Naive thymus-derived CD4-positive, alpha-beta T cell (primary cell): ENCODE data around the gene TOE1. TPM values are rescaled to one million over a fixed set of nuclear protein-coding genes. Genes with fewer than 3 reads are reported as not detected.

ENCODE experiments used
- ATAC-seq: fragments of 150-1000 bp; cut with Tn5 transposase; 2 replicates; pipeline ENCODE4 v1.10.0; 2021; ENCODE audit warnings: mild to moderate bottlenecking, moderate library complexity
- CTCF ChIA-PET: fragments of 350-600 bp; sonication (Branson Sonifier 250); formaldehyde crosslinking; loops from one replicate; lab custom pipeline; 2021; ENCODE audit warnings: antibody characterized with exemption; lab: Charles Lee
- POLR2A ChIA-PET: fragments of 350-600 bp; sonication (Branson Sonifier 250); formaldehyde crosslinking; loops from one replicate; lab custom pipeline; 2021; ENCODE audit warnings: antibody characterized with exemption, inconsistent platforms; lab: Charles Lee
- DNase-seq, 9 donors: peaks; one replicate each; pipeline versions ENCODE4 v3.0.0 to v3.0.0-alpha.2; 2020 to 2022; ENCODE audit warnings: mixed read lengths in 1 of 9
- H3K27ac ChIP-seq: one replicate; pipeline ENCODE4 v1.7.0; 2013; ENCODE audit warnings: mild to moderate bottlenecking, low read depth, low read length, moderate library complexity
- H3K27me3 ChIP-seq, 2 donors: one replicate each; pipeline ENCODE4 v1.7.0; 2013; ENCODE audit warnings: low read length in 2 of 2, mild to moderate bottlenecking in 2 of 2, moderate library complexity in 2 of 2; ENCODE audit not compliant: control insufficient read depth in 2 of 2, insufficient read depth in 2 of 2
- H3K36me3 ChIP-seq, 3 experiments: 1 replicate in 2 of 3; 2 replicates in 1 of 3; pipeline ENCODE4 v1.7.0; 2013; ENCODE audit warnings: low read length in 3 of 3, mild to moderate bottlenecking in 3 of 3, moderate library complexity in 1 of 3; ENCODE audit not compliant: insufficient read depth in 3 of 3, control insufficient read depth in 2 of 3
- H3K4me1 ChIP-seq, 2 donors: one replicate each; pipeline ENCODE4 v1.7.0; 2013; ENCODE audit warnings: low read length in 2 of 2, mild to moderate bottlenecking in 2 of 2, moderate library complexity in 1 of 2; ENCODE audit not compliant: control insufficient read depth in 2 of 2, insufficient read depth in 2 of 2
- H3K4me3 ChIP-seq: 2 replicates; pipeline ENCODE4 v1.7.0; 2013; ENCODE audit warnings: mild to moderate bottlenecking, low read length
- H3K9me3 ChIP-seq, 3 experiments: 1 replicate in 2 of 3; 2 replicates in 1 of 3; pipeline ENCODE4 v1.7.0; 2013; ENCODE audit warnings: low read length in 3 of 3; ENCODE audit not compliant: control insufficient read depth in 2 of 3
- H3K27ac Mint-ChIP-seq, 9 donors: one replicate each; pipeline ENCODE4 v1.8.0; 2020 to 2022; ENCODE audit warnings: mixed read lengths in 9 of 9, mild to moderate bottlenecking in 8 of 9, moderate library complexity in 5 of 9, inconsistent platforms in 2 of 9
- H3K27me3 Mint-ChIP-seq, 5 donors: one replicate each; pipeline ENCODE4 v1.8.0; 2021 to 2022; ENCODE audit warnings: mixed read lengths in 5 of 5, mild to moderate bottlenecking in 1 of 5
- H3K36me3 Mint-ChIP-seq, 5 donors: one replicate each; pipeline ENCODE4 v1.8.0; 2020 to 2022; ENCODE audit warnings: mixed read lengths in 5 of 5, mild to moderate bottlenecking in 3 of 5, inconsistent platforms in 1 of 5
- H3K4me1 Mint-ChIP-seq, 7 donors: one replicate each; pipeline ENCODE4 v1.8.0; 2020 to 2022; ENCODE audit warnings: mixed read lengths in 7 of 7, mild to moderate bottlenecking in 3 of 7, inconsistent platforms in 1 of 7
- H3K4me3 Mint-ChIP-seq, 10 donors: one replicate each; pipeline ENCODE4 v1.8.0; 2020 to 2022; ENCODE audit warnings: mild to moderate bottlenecking in 10 of 10, mixed read lengths in 10 of 10, moderate library complexity in 6 of 10, inconsistent platforms in 2 of 10
- H3K9me3 Mint-ChIP-seq, 11 donors: one replicate each; pipeline ENCODE4 v1.8.0; 2020 to 2022; ENCODE audit warnings: mixed read lengths in 11 of 11, mild to moderate bottlenecking in 4 of 11, inconsistent platforms in 1 of 11, moderate library complexity in 1 of 11
- intact Hi-C, 2 donors: fragments of 100-400 bp; cut with micrococcal nuclease; formaldehyde crosslinking; loops; one replicate each; pipeline ENCODE4 v1.15.1; 2023
- polyA plus RNA-seq, 2 donors: library from polyadenylated mRNA; unstranded; fragments of 300-500 nt; fragmentation: Illumina TruSeq; gene quantifications; one replicate each; pipeline ENCODE4 v1.2.3, GENCODE V29; 2021
- total RNA-seq, 6 experiments: library from RNA in 5 of 6; stranded (reverse) in 5 of 6; gene quantifications; 1 replicate in 5 of 6; 2 replicates in 1 of 6; pipeline ENCODE4 v1.2.3 and lab custom pipeline; 2021 to 2026

The TOE1 gene
- total and polyA plus RNA-seq, 7 experiments from 2014 or later, result 16.7 to 53.3 (median 24.7) TPM

DNA sequence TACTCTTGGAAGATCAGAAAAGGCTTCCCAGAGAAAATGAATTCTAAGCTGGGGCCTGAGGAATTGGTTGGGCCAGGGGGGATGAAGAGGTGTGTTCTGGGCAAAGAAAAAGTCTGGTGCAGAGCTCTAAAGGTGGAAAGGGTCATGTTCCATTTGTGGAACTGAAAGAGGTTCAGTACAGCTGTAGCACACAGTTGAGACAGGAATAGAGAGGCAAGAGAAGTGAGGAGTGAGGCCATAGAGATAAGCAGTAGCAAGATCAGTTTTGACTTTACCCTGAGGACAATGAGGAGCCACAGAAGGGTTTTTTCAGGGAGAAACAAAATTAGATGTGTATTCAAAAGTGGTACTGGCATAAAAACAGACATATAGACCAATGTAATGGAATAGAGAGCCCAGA, 30.6 kb downstream of the TOE1 start:
- H3K27ac ChIP-seq, result no peak overlapping the region

DNA sequence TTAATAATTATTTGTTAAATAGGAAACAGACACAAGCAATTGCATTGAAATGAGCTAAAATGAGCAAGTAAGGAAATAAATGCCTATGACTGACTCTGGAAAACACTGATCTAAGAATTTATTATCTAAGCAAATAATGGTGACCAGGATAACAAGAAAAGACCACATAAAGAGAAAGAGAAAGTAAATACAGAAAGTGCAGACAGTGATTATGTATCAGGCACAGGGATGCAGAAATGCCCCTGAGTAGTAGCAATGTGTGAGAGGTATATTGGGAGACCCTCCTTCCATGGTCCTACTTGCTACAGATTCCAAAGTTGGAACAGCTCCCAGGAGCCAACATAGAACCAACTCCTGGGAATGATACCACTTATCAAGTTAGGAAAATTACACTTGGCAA, 33.6 kb downstream of the TOE1 start:
- Histone ChIP-seq H3K27ac (no peak overlapping the region), H3K36me3 (no peaks in the 10 kb centered on the region), H3K4me3 (no peak overlapping the region), H3K27me3 (no peaks in the 10 kb centered on the region), H3K9me3 (no peaks in the 10 kb centered on the region), H3K4me1 (no peaks in the 10 kb centered on the region)
- ChIA-PET POLR2A (interaction anchor here (0.7 kb wide), 1 partner anchor 391 kb away, joined by 4 read pairs; no protein-coding TSS in a partner anchor), CTCF (interaction anchor here (1.1 kb wide), 1 partner anchor 13 kb away, joined by 4 read pairs; no protein-coding TSS in a partner anchor)
- Mint-ChIP-seq H3K27me3 (no peaks in the 10 kb centered on the region), H3K9me3 (no peaks in the 10 kb centered on the region), H3K4me3 (no peak overlapping the region), H3K36me3 (peaks cover 0 to 8% (median 2%) of the 10 kb centered on the region in 5 donors), H3K4me1 (peaks cover 0 to 6% (median 3%) of the 10 kb centered on the region in 7 donors), H3K27ac (no peak overlapping the region)
- DNase-seq (no peak), ATAC-seq (no peak)
- intact Hi-C loops, result loop anchor here in 1 of 2 donors (10.0 kb wide), 1 partner anchor 61 kb away; no protein-coding TSS in a partner anchor

More for the DNA sequence above, 30.6 kb downstream of the TOE1 start:
- no peaks in the 10 kb centered on the region for H3K27me3 Mint-ChIP-seq
- intact Hi-C loops, result loop anchor here in 1 of 2 donors (10.0 kb wide), 1 partner anchor 64 kb away; no protein-coding TSS in a partner anchor
- no peak overlapping the region for H3K4me3 Mint-ChIP-seq
- Histone ChIP-seq H3K9me3 (no peaks in the 10 kb centered on the region), H3K36me3 (no peaks in the 10 kb centered on the region), H3K4me3 (no peak overlapping the region), H3K4me1 (no peaks in the 10 kb centered on the region), H3K27me3 (no peaks in the 10 kb centered on the region)
- H3K9me3 Mint-ChIP-seq, result no peaks in the 10 kb centered on the region
- no peak overlapping the region for H3K27ac Mint-ChIP-seq
- H3K36me3 Mint-ChIP-seq, result peaks cover 0 to 7% (median 0%) of the 10 kb centered on the region in 5 donors
- ChIA-PET POLR2A (no interaction called here), CTCF (no interaction called here)
- peaks cover 0 to 6% (median 3%) of the 10 kb centered on the region in 7 donors for H3K4me1 Mint-ChIP-seq
- DNase-seq (no peak), ATAC-seq (no peak)

DNA sequence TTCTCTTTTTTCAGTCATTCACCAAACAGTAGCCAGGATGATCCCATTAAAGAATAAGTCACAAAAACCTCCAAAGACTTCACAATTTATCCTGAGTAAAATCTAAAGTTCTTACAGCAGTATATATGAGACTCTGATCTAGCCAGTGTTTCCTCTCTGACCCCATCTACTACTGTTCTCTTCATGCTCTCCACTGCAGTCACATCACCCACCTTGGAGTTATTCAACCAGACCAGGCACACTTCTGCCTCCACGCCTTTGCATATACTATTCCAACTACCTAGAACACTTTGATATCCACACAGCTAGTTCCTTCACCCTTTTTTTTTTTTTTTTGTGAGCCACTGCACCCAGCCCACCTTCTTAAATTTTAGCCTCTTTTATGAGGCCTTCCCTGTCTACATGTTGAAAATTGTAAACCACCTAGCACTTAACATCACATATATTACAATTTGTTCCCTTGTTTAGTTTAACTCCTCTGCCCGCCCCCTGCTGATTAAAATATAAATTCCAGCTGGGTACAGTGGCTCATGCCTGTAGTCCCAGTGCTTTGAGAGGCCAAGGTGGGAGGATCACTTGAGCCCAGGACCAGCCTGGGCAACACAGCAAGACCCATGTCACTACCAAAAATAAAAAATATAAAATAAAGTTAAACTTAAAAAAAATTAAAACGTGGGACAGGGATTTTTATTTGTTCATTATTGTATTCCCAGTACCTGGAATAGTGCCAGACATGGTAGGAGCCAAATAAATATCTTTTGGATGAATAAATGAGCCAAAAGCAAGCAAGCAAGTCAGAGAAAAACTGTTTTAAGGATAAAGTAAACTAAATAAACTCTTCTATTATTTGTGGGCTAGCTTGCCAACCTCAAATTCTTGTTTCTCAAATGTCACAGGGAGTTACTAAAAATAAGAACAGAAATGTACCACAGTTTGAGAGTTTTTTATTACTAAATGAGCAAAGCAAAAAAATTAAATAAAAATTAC, 35.4 kb downstream of the TOE1 start:
- DNase-seq (no peak), ATAC-seq (no peak)
- Histone ChIP-seq H3K36me3 (no peaks in the 10 kb centered on the region), H3K4me3 (no peak overlapping the region), H3K4me1 (no peaks in the 10 kb centered on the region), H3K27ac (no peak overlapping the region), H3K9me3 (no peaks in the 10 kb centered on the region), H3K27me3 (no peaks in the 10 kb centered on the region)
- Mint-ChIP-seq H3K4me1 (peaks cover 0 to 6% (median 3%) of the 10 kb centered on the region in 7 donors), H3K27me3 (no peaks in the 10 kb centered on the region), H3K27ac (peak overlapping the region in 1 of 9 donors; percentile 1), H3K4me3 (no peak overlapping the region), H3K9me3 (no peaks in the 10 kb centered on the region), H3K36me3 (peaks cover 0 to 4% (median 2%) of the 10 kb centered on the region in 5 donors)
- intact Hi-C loops, result loop anchor here in 1 of 2 donors (10.0 kb wide), 1 partner anchor 59 kb away; no protein-coding TSS in a partner anchor
- POLR2A ChIA-PET, result no interaction called here
- CTCF ChIA-PET, result interaction anchor here (1.1 kb wide), 1 partner anchor 10 kb away, joined by 4 read pairs; no protein-coding TSS in a partner anchor

DNA sequence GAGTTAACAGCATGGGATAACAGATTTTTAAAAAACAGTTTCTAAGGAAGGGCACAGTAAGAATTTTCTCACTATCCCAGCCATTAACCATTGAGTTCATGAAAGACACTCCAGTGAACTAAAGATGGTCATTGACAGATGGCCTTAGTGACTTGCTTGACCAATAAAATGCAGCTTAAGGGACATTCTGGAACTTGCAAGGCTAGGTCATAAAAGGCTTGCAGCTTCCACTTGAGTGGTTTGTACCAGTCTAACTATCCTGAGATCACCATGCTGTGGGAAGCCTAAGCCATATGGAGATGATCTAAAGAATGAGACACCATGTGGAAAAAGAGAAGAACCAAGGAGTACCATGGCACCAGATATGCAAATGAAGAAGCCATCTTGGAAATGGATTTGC, 38.2 kb downstream of the TOE1 start:
- Mint-ChIP-seq H3K4me1 (peaks cover 0 to 4% (median 0%) of the 10 kb centered on the region in 7 donors), H3K4me3 (no peak overlapping the region), H3K27me3 (no peaks in the 10 kb centered on the region), H3K36me3 (peaks cover 0 to 4% (median 2%) of the 10 kb centered on the region in 5 donors), H3K9me3 (no peaks in the 10 kb centered on the region), H3K27ac (no peak overlapping the region)
- ChIA-PET CTCF (interaction anchor here (0.6 kb wide), 1 partner anchor 104 kb away, joined by 7 read pairs; no protein-coding TSS in a partner anchor), POLR2A (no interaction called here)
- no peak overlapping the region for H3K27ac ChIP-seq
- no peaks in the 10 kb centered on the region for H3K36me3 ChIP-seq
- no peak overlapping the region for H3K4me3 ChIP-seq
- H3K27me3 ChIP-seq, result no peaks in the 10 kb centered on the region
- H3K4me1 ChIP-seq, result no peaks in the 10 kb centered on the region
- no peak for DNase-seq
- intact Hi-C loops, result loop anchor here in 1 of 2 donors (10.0 kb wide), 1 partner anchor 57 kb away; no protein-coding TSS in a partner anchor
- ATAC-seq, result no peak
- no peaks in the 10 kb centered on the region for H3K9me3 ChIP-seq

DNA sequence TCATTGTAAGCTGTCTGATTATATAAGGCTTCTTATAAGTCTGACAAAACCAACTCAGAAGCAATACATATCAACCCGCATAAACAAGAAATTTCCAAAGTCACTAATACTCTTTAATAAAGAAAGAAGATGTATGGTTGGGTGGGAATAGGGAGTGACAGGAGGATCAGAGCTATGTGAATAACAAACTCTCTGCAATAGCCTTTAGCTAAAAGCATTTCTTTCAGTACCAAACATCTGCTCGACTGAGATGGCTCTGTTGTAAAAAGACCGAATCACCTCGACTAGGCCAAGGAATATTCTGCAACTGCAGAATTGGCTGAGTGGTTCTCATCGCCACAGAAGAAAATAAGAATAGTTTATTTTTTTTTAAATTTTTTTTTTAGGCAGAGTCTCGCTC, 39.6 kb downstream of the TOE1 start:
- POLR2A ChIA-PET, result no interaction called here

DNA sequence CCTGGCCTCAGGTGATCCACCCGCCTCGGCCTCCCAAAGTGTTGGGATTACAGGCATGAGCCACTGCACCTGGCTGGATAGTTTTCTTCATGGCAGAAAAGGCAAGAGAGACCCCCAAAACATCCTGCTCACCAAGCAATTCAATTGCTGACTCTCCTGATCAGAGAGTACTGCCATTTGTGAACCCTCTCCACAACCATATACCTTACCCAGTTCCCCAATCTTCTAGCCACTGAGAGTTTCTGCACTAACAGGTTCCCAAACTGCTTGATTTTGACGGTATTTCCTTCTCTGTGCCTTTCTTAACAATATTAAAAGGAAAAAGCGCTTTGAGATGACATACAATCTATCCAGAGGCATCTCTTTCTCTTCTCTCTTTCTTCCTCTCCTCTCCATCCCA, 40.2 kb downstream of the TOE1 start:
- Mint-ChIP-seq H3K4me1 (peaks cover 0 to 3% (median 0%) of the 10 kb centered on the region in 7 donors), H3K27me3 (no peaks in the 10 kb centered on the region), H3K4me3 (no peak overlapping the region), H3K27ac (no peak overlapping the region), H3K36me3 (peaks cover 0 to 14% (median 8%) of the 10 kb centered on the region in 5 donors), H3K9me3 (no peaks in the 10 kb centered on the region)
- ATAC-seq, result no peak
- H3K9me3 ChIP-seq, result no peaks in the 10 kb centered on the region
- no peak overlapping the region for H3K27ac ChIP-seq
- ChIA-PET POLR2A (no interaction called here), CTCF (no interaction called here)
- intact Hi-C loops, result no loop called here
- no peaks in the 10 kb centered on the region for H3K4me1 ChIP-seq
- no peaks in the 10 kb centered on the region for H3K36me3 ChIP-seq
- DNase-seq, result no peak
- H3K27me3 ChIP-seq, result no peaks in the 10 kb centered on the region
- no peak overlapping the region for H3K4me3 ChIP-seq

More for the DNA sequence above, 39.6 kb downstream of the TOE1 start:
- Histone ChIP-seq H3K9me3 (no peaks in the 10 kb centered on the region), H3K4me3 (no peak overlapping the region), H3K27ac (no peak overlapping the region), H3K36me3 (no peaks in the 10 kb centered on the region), H3K4me1 (no peaks in the 10 kb centered on the region), H3K27me3 (no peaks in the 10 kb centered on the region)
- Mint-ChIP-seq H3K4me1 (peaks cover 0 to 4% (median 0%) of the 10 kb centered on the region in 7 donors), H3K27ac (no peak overlapping the region), H3K9me3 (no peaks in the 10 kb centered on the region), H3K4me3 (no peak overlapping the region), H3K36me3 (peaks cover 0 to 12% (median 8%) of the 10 kb centered on the region in 5 donors), H3K27me3 (no peaks in the 10 kb centered on the region)
- intact Hi-C loops, result loop anchor here in 1 of 2 donors (10.0 kb wide), 1 partner anchor 55 kb away; no protein-coding TSS in a partner anchor
- ATAC-seq, result no peak
- CTCF ChIA-PET, result interaction anchor here (0.9 kb wide), 1 partner anchor 114 kb away, joined by 4 read pairs; no protein-coding TSS in a partner anchor
- no peak for DNase-seq
